Lung (tissue), 12 donors: Measurements from ENCODE around the gene ANXA11. TPM values are rescaled to one million over a fixed set of nuclear protein-coding genes. Genes with fewer than 3 reads are reported as not detected.

Experiments
- ATAC-seq: fragments of 200-7000 bp; cut with Tn5 transposase; one replicate; pipeline ENCODE4 v1.9.1; 2020; ENCODE audit warnings: moderate number of reproducible peaks; ENCODE audit not compliant: insufficient read depth, low FRiP score
- DNase-seq, 3 donors: peaks; one replicate each; pipeline ENCODE4 v3.0.0-alpha.2; 2013 to 2017
- H3K27ac ChIP-seq, 2 donors: one replicate each; pipeline ENCODE4 v1.5.1; 2013; ENCODE audit warnings: mild to moderate bottlenecking in 2 of 2, moderate library complexity in 2 of 2, control low read depth in 1 of 2, inconsistent platforms in 1 of 2, low read depth in 1 of 2, low read length in 1 of 2
- H3K27me3 ChIP-seq, 3 donors: one replicate each; pipeline ENCODE4 v1.5.1; 2013; ENCODE audit warnings: low read length in 2 of 3; ENCODE audit not compliant: control insufficient read depth in 3 of 3, insufficient read depth in 3 of 3
- H3K36me3 ChIP-seq, 4 donors: one replicate each; pipeline ENCODE4 v1.5.1; 2013; ENCODE audit warnings: low read length in 4 of 4, mild to moderate bottlenecking in 1 of 4, moderate library complexity in 1 of 4; ENCODE audit not compliant: control insufficient read depth in 4 of 4, insufficient read depth in 4 of 4
- H3K4me1 ChIP-seq, 5 donors: one replicate each; pipeline ENCODE4 v1.5.1; 2013; ENCODE audit warnings: low read length in 5 of 5, mild to moderate bottlenecking in 2 of 5, moderate library complexity in 1 of 5; ENCODE audit not compliant: control insufficient read depth in 5 of 5, insufficient read depth in 5 of 5
- H3K4me3 ChIP-seq: one replicate; pipeline ENCODE4 v1.5.1; 2013; ENCODE audit warnings: mild to moderate bottlenecking, control low read depth, moderate library complexity
- H3K9ac ChIP-seq, 2 donors: one replicate each; pipeline ENCODE4 v1.5.1; 2013; ENCODE audit warnings: low read length in 2 of 2, control low read depth in 1 of 2; ENCODE audit not compliant: insufficient read depth in 1 of 2
- H3K9me3 ChIP-seq, 4 donors: one replicate each; pipeline ENCODE4 v1.5.1; 2013; ENCODE audit warnings: low read length in 3 of 4, mild to moderate bottlenecking in 1 of 4, moderate library complexity in 1 of 4; ENCODE audit not compliant: control insufficient read depth in 4 of 4, insufficient read depth in 3 of 4
- CTCF ChIP-seq: IDR thresholded peaks from 2 replicates; pipeline ENCODE4 v1.5.1; 2012; ENCODE audit warnings: mild to moderate bottlenecking; ENCODE audit errors: control extremely low read depth, extremely low read depth
- WGBS, 2 donors: extraction: QIAGEN DNeasy Blood & Tissue Kit; methylation state at CpG; one replicate each; pipeline ENCODE4 v1.1.7; 2013; 5-methylcytosine and 5-hydroxymethylcytosine counted together
- polyA plus RNA-seq, 2 donors: library from polyadenylated mRNA; stranded (reverse); fragments of 200-250 nt; gene quantifications; one replicate each; pipeline ENCODE4 v1.2.1, GENCODE V29; 2013
- total RNA-seq, 2 donors: library from RNA; depleted of rRNA in 1 of 2; stranded (reverse); fragments of >200 nt in 1 of 2; gene quantifications; one replicate each; pipeline ENCODE4 v1.2.1, GENCODE V29; 2014 to 2021
- donor health status: control.
- donor health status: control.
- donor health status: Bipolar disorder and iron deficiency.
- donor health status: healthy.
- donor health status: DM: yes; HTN: yes; CAD: no.

ANXA11 gene
- total and polyA plus RNA-seq, 4 donors, result 97.7 to 404 (median 209) TPM

GRCh38 chr10:80155696-80156215, 49.6 kb downstream of the ANXA11 start:
- peaks cover 0 to 16% (median 12%) of the 10 kb centered on the region in 5 donors for H3K4me1 ChIP-seq
- WGBS, 2 donors, result 91 to 96% methylated on average over 8 of the region's 8 CpGs
- no peak for DNase-seq
- H3K27ac ChIP-seq, result peak overlapping the region in 1 of 2 donors; percentile 58
- peaks cover 14 to 66% (median 26%) of the 10 kb centered on the region in 4 donors for H3K36me3 ChIP-seq
- TF ChIP-seq CTCF, result no peak
- ATAC-seq, result no peak
- no peaks in the 10 kb centered on the region for H3K27me3 ChIP-seq
- no peak overlapping the region for H3K4me3 ChIP-seq
- no peaks in the 10 kb centered on the region for H3K9me3 ChIP-seq
- H3K9ac ChIP-seq, result no peak overlapping the region

- TF ChIP-seq CTCF, result no peak
- H3K36me3 ChIP-seq, result peaks cover 14 to 64% (median 27%) of the 10 kb centered on the region in 4 donors
- H3K27me3 ChIP-seq, result no peaks in the 10 kb centered on the region
- DNase-seq, result no peak
- peak overlapping the region in 1 of 2 donors; percentile 23 for H3K27ac ChIP-seq
- no peaks in the 10 kb centered on the region for H3K9me3 ChIP-seq
- peaks cover 0 to 16% (median 12%) of the 10 kb centered on the region in 5 donors for H3K4me1 ChIP-seq
- no peak overlapping the region for H3K4me3 ChIP-seq
- no peak overlapping the region for H3K9ac ChIP-seq
- WGBS, 2 donors, result 86% methylated on average over 10 of the region's 10 CpGs
- no peak for ATAC-seq
Measured at GRCh38 chr10:80154978-80155695, 50.2 kb downstream of the ANXA11 start.

GRCh38 chr10:80154626-80154977, 50.7 kb downstream of the ANXA11 start:
- no peak for TF ChIP-seq CTCF
- no peak for ATAC-seq
- H3K4me1 ChIP-seq, result peaks cover 0 to 14% (median 11%) of the 10 kb centered on the region in 5 donors
- no peaks in the 10 kb centered on the region for H3K27me3 ChIP-seq
- peak overlapping the region in 1 of 2 donors; percentile 23 for H3K27ac ChIP-seq
- WGBS, 2 donors, result 92 to 96% methylated on average over 5 of the region's 5 CpGs
- no peak overlapping the region for H3K4me3 ChIP-seq
- H3K36me3 ChIP-seq, result peaks cover 14 to 63% (median 30%) of the 10 kb centered on the region in 4 donors
- no peaks in the 10 kb centered on the region for H3K9me3 ChIP-seq
- DNase-seq, result no peak
- H3K9ac ChIP-seq, result no peak overlapping the region
